KMS-11 (cell line): Measurements from ENCODE around the gene SIGLEC5.

Experiments
- H2AFZ ChIP-seq: fragments of 200-600 bp; sonication (generic); 2 replicates; pipeline ENCODE4 v1.6.1; 2016; ENCODE audit warnings: antibody characterized with exemption, mixed run types, low read depth
- H3K27ac ChIP-seq: fragments of 200-600 bp; sonication (generic); 2 replicates; pipeline ENCODE4 v1.6.1; 2016; ENCODE audit warnings: mild to moderate bottlenecking, mixed run types
- H3K27me3 ChIP-seq: fragments of 200-600 bp; sonication (generic); 2 replicates; pipeline ENCODE4 v1.6.1; 2017; ENCODE audit warnings: mild to moderate bottlenecking, low read depth, mixed run types, moderate library complexity; ENCODE audit not compliant: insufficient read depth
- H3K36me3 ChIP-seq: fragments of 200-600 bp; sonication (generic); 2 replicates; pipeline ENCODE4 v1.6.1; 2017; ENCODE audit warnings: mild to moderate bottlenecking, mixed run types; ENCODE audit not compliant: insufficient read depth
- H3K4me1 ChIP-seq: fragments of 200-600 bp; sonication (generic); 2 replicates; pipeline ENCODE4 v1.6.1; 2016; ENCODE audit warnings: mild to moderate bottlenecking, low read depth, mixed run types; ENCODE audit not compliant: poor library complexity, severe bottlenecking
- H3K4me2 ChIP-seq: fragments of 200-600 bp; sonication (generic); 2 replicates; pipeline ENCODE4 v1.7.0; 2016; ENCODE audit warnings: mild to moderate bottlenecking, mixed run types
- H3K4me3 ChIP-seq: fragments of 200-600 bp; sonication (generic); IDR thresholded peaks from 2 replicates; pipeline ENCODE4 v1.6.1; 2017; ENCODE audit warnings: low read depth, low read length, mixed read lengths; ENCODE audit not compliant: insufficient read depth
- H3K79me2 ChIP-seq: fragments of 200-600 bp; sonication (generic); 2 replicates; pipeline ENCODE4 v1.6.1; 2016; ENCODE audit warnings: low read depth, mixed run types; ENCODE audit not compliant: insufficient read depth
- H3K9ac ChIP-seq: fragments of 200-600 bp; sonication (generic); 2 replicates; pipeline ENCODE4 v1.6.1; 2016; ENCODE audit warnings: mild to moderate bottlenecking, mixed run types
- H4K20me1 ChIP-seq: fragments of 200-600 bp; sonication (generic); 2 replicates; pipeline ENCODE4 v1.6.1; 2016; ENCODE audit warnings: mild to moderate bottlenecking, mixed run types; ENCODE audit not compliant: insufficient read depth
- TF ChIP-seq, protein P1 (sequence below): fragments of 200-600 bp; sonication (generic); conservative IDR thresholded peaks from 2 replicates; pipeline ENCODE4 v1.6.1; 2017; ENCODE audit warnings: low read depth, mild to moderate bottlenecking, antibody characterized with exemption, low read length, moderate library complexity, mixed read lengths

Gene SIGLEC5

DNA sequence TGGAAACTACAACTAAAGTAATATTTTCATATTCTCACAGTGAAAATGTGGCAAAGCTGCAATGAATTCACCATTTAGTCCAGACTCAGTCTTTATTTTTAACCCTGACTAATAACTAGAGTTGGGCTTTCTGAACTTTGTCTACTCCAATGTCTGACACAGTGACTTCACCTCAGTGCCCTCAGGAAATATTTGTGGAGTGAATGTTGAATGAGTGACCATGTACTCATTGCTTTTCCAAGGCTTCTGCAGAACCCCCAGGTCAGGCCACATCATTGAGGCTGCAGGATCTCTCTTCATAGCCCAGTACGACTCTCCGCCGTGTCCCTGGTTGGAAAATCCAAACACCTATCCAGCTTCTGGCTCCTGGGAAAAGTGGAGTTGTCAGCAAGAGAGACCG, 57.3 kb downstream of the SIGLEC5 start:
- Histone ChIP-seq H3K79me2 (no peaks in the 10 kb centered on the region), H3K4me2 (no peak overlapping the region)

DNA sequence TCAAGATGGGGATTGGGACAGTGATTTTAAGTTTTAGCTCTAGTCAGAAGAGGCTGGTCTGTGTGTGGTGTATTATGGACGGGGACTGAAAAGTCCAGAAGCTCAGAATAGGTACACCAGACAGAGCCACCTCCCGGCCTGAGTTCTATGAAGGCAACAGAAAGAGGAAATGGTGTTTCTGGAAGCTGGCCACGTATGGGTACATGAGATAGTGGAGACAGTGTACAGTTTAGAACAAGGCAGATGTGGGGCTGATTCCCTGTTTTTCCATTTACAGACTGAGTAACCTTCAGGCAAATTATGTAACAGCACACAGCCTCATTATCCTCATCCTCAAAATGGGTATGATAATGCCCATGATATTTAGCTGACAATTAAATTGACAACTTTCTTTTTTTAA, 57.8 kb downstream of the SIGLEC5 start:
- no peaks in the 10 kb centered on the region for H4K20me1 ChIP-seq
- no peak overlapping the region for H3K27ac ChIP-seq
- H3K36me3 ChIP-seq = no peaks in the 10 kb centered on the region
- H2AFZ ChIP-seq = no peak overlapping the region
- TF ChIP-seq, protein P1, sequence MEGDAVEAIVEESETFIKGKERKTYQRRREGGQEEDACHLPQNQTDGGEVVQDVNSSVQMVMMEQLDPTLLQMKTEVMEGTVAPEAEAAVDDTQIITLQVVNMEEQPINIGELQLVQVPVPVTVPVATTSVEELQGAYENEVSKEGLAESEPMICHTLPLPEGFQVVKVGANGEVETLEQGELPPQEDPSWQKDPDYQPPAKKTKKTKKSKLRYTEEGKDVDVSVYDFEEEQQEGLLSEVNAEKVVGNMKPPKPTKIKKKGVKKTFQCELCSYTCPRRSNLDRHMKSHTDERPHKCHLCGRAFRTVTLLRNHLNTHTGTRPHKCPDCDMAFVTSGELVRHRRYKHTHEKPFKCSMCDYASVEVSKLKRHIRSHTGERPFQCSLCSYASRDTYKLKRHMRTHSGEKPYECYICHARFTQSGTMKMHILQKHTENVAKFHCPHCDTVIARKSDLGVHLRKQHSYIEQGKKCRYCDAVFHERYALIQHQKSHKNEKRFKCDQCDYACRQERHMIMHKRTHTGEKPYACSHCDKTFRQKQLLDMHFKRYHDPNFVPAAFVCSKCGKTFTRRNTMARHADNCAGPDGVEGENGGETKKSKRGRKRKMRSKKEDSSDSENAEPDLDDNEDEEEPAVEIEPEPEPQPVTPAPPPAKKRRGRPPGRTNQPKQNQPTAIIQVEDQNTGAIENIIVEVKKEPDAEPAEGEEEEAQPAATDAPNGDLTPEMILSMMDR = no peak
- no peak overlapping the region for H3K4me3 ChIP-seq
- H3K79me2 ChIP-seq = no peaks in the 10 kb centered on the region
- H3K27me3 ChIP-seq = no peaks in the 10 kb centered on the region
- no peak overlapping the region for H3K4me2 ChIP-seq
- no peak overlapping the region for H3K9ac ChIP-seq
- H3K4me1 ChIP-seq = no peaks in the 10 kb centered on the region

More for the DNA sequence above, 57.3 kb downstream of the SIGLEC5 start:
- no peaks in the 10 kb centered on the region for H3K27me3 ChIP-seq
- H3K4me1 ChIP-seq = no peaks in the 10 kb centered on the region
- no peak overlapping the region for H3K27ac ChIP-seq
- H4K20me1 ChIP-seq = no peaks in the 10 kb centered on the region
- no peaks in the 10 kb centered on the region for H3K36me3 ChIP-seq
- TF ChIP-seq, protein P1 = no peak
- no peak overlapping the region for H3K4me3 ChIP-seq
- no peak overlapping the region for H3K9ac ChIP-seq
- H2AFZ ChIP-seq = no peak overlapping the region

DNA sequence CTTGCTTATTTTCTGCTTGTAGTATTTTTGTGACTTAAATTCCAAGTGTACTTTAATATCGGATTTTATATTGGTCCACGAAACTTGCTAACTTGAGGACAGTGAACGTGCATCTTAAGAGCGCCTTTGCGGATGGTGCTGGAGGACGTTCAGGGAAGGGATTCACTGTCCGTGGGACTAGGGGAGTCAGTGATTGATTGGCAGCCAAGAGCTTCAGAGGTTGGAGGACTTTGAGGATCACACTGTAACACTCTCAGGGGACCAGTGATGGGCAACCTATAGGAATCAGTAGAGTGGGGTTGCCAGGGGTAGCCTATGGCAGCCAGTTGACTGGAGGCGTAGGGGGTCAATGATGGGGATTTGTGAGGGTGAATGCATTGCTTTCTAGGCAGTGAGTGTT, 58.6 kb downstream of the SIGLEC5 start:
- Histone ChIP-seq H3K79me2 (no peaks in the 10 kb centered on the region), H2AFZ (peak overlapping the region; percentile 29; the same call in 1 of the 2 replicates), H3K4me3 (no peak overlapping the region), H3K4me2 (no peak overlapping the region), H4K20me1 (no peaks in the 10 kb centered on the region), H3K27ac (no peak overlapping the region), H3K27me3 (no peaks in the 10 kb centered on the region), H3K4me1 (no peaks in the 10 kb centered on the region), H3K36me3 (no peaks in the 10 kb centered on the region), H3K9ac (no peak overlapping the region)
- TF ChIP-seq, protein P1 = no peak

DNA sequence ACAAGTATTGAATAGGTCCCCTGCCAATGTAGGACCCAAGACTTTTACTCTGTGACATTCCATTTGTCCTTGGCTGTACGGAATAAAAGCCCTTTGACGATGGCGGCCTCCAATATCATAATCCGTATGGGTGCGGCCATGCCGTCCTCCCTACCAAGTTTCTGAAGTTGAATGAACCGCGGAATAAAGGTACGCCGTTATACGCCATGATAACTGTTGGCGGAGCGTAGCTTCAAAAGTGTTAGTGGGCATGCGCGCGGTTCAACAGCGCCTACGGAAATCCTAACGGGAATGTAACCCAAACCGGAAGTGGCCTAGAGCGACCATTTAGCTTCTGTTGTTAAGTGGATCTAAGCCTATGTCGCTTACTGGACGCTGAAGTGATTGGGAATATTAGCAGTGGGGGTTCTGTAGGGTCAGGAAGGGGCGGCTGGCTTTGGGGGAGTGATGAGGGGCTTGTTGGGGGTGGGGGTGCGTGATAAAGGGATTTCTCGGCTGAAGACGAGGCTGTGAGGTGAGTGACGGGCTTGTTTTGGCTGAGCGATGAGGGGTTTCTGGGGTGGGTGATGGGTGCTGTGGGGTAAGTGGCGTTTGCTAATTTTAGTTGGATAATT, 59.1 kb downstream of the SIGLEC5 start, which contains the start of gene ZNF175:
ZNF175 (plus strand) TSS at position 322 of the 614 bp plus-strand sequence. CDS start 2,047 bp downstream, outside the sequence.
- no peaks in the 10 kb centered on the region for H3K36me3 ChIP-seq
- H2AFZ ChIP-seq = peak within 1 kb of the TSS; percentile 29; the same call in 1 of the 2 replicates
- H3K27me3 ChIP-seq = no peaks in the 10 kb centered on the region
- H3K4me2 ChIP-seq = 0 out of 2 replicates have a peak within 1 kb of the TSS, but pooled peaks have one; percentile 4
- TF ChIP-seq, protein P1 = no peak
- no peaks in the 10 kb centered on the region for H3K4me1 ChIP-seq
- no peaks in the 10 kb centered on the region for H4K20me1 ChIP-seq
- no peak within 1 kb of the TSS for H3K27ac ChIP-seq
- H3K4me3 ChIP-seq = no peak within 1 kb of the TSS
- no peaks in the 10 kb centered on the region for H3K79me2 ChIP-seq
- no peak within 1 kb of the TSS for H3K9ac ChIP-seq
